GM18517 (cell line): ENCODE data around the gene FBLN2.

Source experiments
- ATAC-seq: cut with Tn5 transposase; IDR thresholded peaks from one replicate; pipeline ENCODE4 v1.9.1; 2021; ENCODE audit warnings: mild to moderate bottlenecking, moderate library complexity; ENCODE audit not compliant: unreplicated experiment

Gene FBLN2

GRCh38 chr3:13636874-13637273 is 87.9 kb downstream of the FBLN2 start:
- no peak for ATAC-seq

- no peak for ATAC-seq
These were observed 88.5 kb downstream of the FBLN2 start for GRCh38 chr3:13637311-13637891.

DNA sequence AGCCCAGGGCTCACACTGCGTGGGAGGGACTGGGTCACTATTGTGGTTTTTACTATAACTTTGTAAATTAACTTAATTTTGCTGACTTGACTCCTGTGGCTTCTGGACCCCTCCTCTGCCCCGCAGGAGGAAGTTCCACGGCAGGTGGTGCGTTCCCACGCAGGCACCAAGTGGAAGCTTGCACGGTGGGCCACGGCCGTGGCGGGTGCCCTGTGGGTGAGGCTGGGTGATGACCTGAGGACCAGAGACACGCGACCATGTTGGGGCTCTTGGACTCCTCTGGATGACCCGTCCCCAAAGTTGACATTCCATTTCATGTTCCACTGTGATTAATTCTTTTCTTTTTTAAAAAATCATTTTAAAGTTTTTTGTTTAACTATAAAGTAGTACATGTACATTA is 89.0 kb downstream of the FBLN2 start:
- ATAC-seq: no peak

GRCh38 chr3:13638927-13639326 is 90.0 kb downstream of the FBLN2 start:
- ATAC-seq: no peak

GRCh38 chr3:13642597-13642996 is 93.7 kb downstream of the FBLN2 start:
- no peak for ATAC-seq

DNA sequence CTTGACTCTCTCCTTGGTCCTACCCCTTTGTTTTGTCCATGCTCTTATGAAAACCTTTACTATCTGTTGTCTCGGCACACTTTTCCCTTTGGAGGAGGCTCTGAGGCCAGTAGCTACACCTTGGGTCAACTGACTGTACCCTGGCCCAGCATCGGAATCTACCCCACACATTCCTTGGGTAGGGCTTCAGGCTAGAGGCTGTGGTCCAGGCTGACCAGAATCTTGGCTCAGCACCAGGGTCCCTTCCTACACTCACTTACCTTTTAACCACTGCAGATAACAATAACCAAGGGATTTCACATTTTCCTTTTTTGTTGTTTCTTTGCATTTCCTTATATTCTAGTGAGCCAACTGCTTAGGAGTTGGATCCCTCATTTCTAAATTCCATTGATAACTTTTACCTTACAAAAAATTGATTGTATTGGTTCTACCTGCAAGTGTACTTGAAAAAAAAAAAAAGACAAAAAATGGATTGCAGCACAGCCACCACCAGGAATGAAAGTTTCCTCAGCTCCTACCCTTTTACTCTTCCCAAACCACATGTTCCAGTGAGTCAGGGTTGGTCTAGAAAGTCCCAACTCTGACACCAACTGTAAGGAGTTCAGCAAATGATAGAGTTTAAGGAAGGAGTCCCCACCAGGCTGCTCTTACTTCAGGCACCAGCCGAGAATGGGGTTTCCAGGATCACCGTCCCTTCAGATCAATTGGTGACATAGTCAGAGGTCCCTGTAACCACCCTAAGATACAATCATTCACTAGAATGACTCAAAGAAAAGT is 95.6 kb downstream of the FBLN2 start:
- ATAC-seq: no peak

DNA sequence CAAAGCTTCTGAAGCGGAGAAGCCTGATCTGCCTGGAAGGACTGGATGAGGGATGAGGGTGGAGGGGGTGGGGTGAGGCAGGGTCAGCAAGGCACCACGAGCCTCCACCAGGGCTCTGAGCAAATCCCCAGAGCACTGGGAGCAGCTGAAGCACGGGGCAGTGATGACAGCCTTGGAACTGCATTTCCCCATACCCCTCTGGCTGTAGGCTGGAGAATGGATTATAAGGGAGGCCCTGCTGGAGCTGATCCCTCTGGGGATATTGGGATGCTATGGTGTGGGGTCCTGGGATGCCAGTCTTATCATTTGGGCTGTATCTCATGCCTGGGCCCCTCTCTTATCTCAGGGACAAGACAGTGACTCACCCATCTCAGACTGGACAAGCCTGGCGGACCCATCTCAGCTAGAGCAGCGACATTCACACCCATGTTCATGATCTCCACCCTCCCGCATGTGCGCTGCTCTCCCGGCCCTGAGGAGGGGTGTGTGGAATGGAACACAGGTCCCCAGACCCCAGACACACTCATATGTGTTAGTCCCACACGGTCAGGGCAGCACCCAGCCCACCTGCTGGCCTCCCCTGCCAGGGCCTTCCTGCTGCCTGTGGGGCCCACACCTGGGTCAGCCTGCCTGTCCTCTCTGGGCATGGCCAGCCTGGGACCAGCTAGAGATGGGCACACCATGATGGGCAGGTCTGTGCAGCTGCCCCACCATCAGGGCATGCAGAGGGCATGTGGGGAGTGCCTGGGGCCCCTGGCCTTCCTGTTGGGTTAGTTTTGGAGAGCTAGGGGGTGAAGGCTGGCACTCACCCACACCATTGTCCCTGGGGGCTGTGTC is 97.1 kb downstream of the FBLN2 start:
- no peak for ATAC-seq

DNA sequence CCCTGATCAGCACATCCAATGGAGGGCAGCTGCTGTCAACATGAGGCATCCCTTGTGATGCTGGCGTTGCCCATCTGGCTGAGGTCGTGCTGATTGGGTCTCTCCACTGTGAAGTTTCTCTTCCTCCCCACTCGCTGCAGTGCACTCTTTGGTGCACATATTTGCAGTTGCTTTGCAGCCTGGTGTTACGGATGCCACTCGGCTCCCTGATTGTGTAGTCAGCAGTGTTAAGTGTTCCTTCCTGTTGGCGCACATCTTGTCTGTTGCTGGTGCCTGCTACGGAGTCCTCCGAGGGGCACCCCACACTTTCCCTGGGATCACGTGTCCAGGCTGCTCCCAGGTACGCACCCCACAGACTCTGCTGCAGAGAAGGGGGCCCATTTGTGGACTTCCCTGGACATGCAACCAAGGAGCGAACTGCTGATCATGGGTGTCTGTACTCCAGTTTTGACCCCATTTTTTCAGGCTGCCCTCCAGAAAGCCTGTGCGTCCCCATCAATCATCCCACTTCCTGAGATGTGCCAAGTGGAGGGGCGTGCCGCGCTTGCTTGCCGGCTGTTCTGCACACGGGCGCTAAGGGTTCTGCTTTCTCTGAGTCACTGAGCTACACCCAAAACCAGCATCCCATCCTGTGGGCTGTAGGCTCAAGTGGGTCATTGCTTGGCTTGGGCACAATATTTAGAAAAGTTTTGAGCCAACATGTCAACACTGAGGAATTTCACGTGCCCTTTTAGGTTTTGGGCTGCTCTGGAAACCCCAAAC is 98.6 kb downstream of the FBLN2 start:
- no peak for ATAC-seq

DNA sequence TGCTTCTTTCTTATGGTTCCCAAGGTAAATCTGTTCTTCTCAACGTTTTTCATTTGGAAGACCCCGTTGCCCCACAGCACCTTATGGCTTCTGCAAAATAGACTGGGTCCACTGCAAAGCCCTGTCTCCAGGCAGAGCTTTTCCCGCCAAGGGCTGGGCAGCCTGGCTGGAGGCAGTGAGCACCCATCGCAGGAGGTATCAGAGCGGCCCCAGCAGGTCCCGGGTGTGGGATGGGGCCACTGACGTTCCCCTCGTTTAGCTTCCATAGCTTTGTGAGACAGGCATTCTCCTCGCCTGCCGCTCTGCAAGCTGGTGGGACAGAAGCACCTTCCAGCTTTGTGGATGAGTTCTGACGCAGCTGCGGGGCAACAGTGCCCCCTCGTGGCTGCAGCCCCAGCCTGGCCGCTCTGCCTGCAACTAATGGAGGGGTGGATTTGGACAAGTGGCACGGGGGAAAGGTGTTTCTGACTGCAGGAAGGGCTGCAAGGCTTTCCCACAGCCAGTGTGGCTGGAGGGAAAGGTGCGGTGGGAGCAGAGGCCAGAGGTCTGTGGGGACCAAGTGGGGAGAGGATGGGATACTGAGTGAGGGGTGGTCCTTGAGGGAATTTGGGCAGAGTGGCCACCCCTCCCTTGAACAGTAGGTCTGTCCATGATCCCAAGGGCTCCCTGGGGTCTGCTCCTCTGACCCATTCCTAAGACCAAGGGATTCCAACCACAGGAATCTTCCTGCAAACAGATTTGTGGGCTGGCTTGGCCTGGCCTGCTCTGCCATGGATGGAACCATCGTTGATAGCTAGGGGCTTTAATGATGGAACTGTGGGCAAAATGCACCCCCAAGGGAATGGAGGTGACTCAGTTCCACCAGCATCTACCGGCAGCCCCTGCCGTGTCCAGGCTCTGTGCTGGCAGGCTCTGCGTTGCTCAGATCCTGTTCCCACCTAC is 99.4 kb downstream of the FBLN2 start:
- ATAC-seq: no peak

GRCh38 chr3:13650210-13651056 is 101.5 kb downstream of the FBLN2 start:
- no peak for ATAC-seq

- ATAC-seq: no peak
These were observed 102.1 kb downstream of the FBLN2 start for GRCh38 chr3:13651057-13651400.

DNA sequence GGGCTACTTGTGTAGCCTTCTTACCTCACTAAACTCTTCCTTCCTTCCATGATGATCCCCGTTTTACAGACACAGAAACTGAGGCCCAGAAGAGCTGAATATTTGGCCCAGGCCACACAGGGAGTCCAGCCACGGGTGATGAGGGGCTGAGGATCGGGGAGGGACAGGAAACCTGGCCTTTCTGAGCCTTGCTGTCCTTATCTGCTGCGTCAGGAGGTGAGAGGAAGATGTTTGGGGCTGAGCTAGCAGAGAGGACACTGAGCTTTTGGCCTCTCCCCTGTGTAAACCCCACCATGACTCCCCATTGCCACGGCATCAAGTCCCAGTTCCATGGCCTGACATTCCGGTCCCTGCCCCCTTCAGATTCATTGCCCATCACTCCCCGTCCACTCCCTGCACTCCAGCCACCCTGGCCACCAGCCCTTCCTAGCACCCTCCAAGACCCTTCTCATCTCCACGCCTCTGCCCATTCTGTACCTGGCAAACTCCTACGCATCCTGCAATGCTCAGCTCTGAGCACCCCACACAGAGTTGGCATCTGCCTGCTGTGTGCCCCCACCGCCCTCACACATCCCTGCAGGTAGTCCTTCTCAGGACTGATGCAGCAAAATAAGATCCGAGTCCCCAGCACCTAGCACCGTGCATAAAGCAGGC is 103.0 kb downstream of the FBLN2 start:
- ATAC-seq: no peak

GRCh38 chr3:13652728-13653127 is 103.8 kb downstream of the FBLN2 start:
- ATAC-seq: no peak

DNA sequence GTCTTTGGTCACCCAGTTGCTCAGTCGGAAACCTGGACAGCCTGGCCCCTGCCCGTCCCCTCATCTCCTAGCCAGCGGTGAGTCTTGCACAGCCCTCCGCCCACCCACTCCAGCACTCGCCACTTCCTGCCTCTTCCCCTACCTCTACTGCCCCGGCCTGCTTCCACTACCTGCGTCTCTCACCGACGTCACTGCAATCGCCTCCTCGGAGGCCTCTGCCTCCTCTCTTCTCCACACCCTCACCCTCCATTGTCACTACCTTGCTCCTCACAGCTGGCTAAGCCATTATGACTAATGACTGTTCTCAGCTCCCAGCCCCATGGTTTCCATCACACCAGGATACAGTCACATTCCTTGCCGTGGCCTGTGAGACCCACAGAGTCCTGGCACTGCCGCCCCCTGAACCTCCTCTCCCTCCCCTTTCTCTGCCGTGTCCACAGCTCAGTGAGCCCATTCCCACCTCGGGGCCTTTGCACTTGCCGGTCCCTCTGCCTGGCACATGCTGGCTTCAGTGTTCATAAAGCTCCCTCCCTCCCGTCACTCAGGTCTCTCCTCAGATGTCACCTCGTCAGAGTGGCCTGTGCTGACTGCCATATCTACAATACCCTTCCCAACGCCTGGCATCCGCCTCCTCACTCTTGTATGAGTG is 104.8 kb downstream of the FBLN2 start:
- no peak for ATAC-seq

DNA sequence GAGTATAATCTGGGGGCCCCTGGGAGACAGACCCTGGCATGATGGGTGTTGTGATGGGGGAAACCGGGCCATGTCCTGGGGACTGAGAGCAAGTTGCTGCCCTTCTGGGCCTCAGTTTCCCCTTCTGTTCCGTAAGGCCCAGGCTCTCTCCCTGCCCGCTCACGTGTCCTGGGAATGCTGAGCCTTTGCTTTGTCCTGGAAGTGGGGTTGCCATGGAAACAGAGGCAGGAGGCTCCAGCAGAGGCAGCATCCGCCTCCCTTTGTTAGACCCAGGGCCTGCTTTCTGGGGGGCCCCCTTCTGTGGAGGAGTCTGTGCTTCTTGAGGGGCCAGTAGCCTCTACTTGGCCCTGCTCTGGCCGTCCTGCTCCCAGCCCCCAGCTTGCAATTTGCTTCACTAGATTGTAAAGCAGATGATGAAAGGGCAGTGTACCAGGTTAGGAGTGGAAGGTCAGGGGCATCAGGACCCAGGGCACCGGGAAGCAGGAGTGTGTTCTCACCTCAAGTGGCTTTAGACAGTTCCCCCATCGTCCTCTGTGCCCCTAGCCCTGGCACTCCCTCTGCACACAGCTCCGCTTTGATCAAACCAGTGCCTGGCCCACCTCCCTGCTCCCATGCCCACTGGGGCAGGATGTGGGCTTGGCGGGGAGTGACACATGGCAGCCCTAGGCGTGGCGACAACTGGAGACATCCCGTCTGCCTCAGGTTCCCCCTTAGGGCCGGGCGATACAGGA is 105.6 kb downstream of the FBLN2 start:
- ATAC-seq: no peak

GRCh38 chr3:13655061-13655913 is 106.4 kb downstream of the FBLN2 start:
- no peak for ATAC-seq
